Stimulated activated CD8-positive, alpha-beta memory T cell treated with anti-CD3 and anti-CD28 coated beads, Interleukin-4, amount 100 ng/mL, for 4 hours (primary cell): ENCODE results near the gene A2M.

Source experiments
- DNase-seq, 2 donors: peaks; one replicate each; pipeline ENCODE4 v3.0.0-alpha.2; 2020; ENCODE audit warnings: low read depth in 2 of 2, low spot score in 1 of 2

A2M gene

GRCh38 chr12:9074484-9075137 is 41.1 kb downstream of the A2M start:
- no peak for DNase-seq

GRCh38 chr12:9073076-9073475 is 42.6 kb downstream of the A2M start:
- DNase-seq = no peak

GRCh38 chr12:9072481-9073038 is 43.2 kb downstream of the A2M start:
- DNase-seq = no peak

GRCh38 chr12:9071969-9072368 is 43.8 kb downstream of the A2M start:
- no peak for DNase-seq

- no peak for DNase-seq
These were observed 44.2 kb downstream of the A2M start for GRCh38 chr12:9071518-9071917.

- DNase-seq = no peak
These were observed 45.4 kb downstream of the A2M start for GRCh38 chr12:9070351-9070750.

- no peak for DNase-seq
These were observed 47.1 kb downstream of the A2M start for GRCh38 chr12:9068600-9068999.

GRCh38 chr12:9068086-9068485 is 47.6 kb downstream of the A2M start:
- no peak for DNase-seq

- no peak for DNase-seq
These were observed 48.8 kb downstream of the A2M start for GRCh38 chr12:9066755-9067423.

GRCh38 chr12:9066183-9066623 is 49.5 kb downstream of the A2M start:
- DNase-seq = no peak

- DNase-seq = no peak
These were observed 50.2 kb downstream of the A2M start for GRCh38 chr12:9065607-9065856.

- no peak for DNase-seq
These were observed 50.7 kb downstream of the A2M start for GRCh38 chr12:9064815-9065606.

- DNase-seq = no peak
These were observed 51.4 kb downstream of the A2M start for GRCh38 chr12:9064201-9064814.

- no peak for DNase-seq
These were observed 63.1 kb downstream of the A2M start for GRCh38 chr12:9052610-9053009.

GRCh38 chr12:9051158-9051550 is 64.6 kb downstream of the A2M start:
- no peak for DNase-seq

GRCh38 chr12:9050521-9051157 is 65.1 kb downstream of the A2M start:
- no peak for DNase-seq

- no peak for DNase-seq
These were observed 66.1 kb downstream of the A2M start for GRCh38 chr12:9049520-9050133.

GRCh38 chr12:9048930-9049329 is 66.8 kb downstream of the A2M start:
- no peak for DNase-seq

GRCh38 chr12:9047105-9047504 is 68.6 kb downstream of the A2M start:
- DNase-seq = no peak

- no peak for DNase-seq
These were observed 72.0 kb downstream of the A2M start for GRCh38 chr12:9043766-9044165.

- no peak for DNase-seq
These were observed 74.4 kb downstream of the A2M start for GRCh38 chr12:9041321-9041720.
